SU-DHL-6 (cell line): ENCODE results near the gene FAM227B.
A peak's percentile ranks its signal among the peaks of the same experiment; 100 is the strongest.
"Not testable (repeated sequence)": the region's sequence is repeated elsewhere in the genome, so short reads cannot be mapped to it uniquely, and the experiment has no call there.

Source experiments
- H2AFZ ChIP-seq: fragments of 200-600 bp; sonication (generic); 2 replicates; pipeline ENCODE4 v1.6.1; 2014; ENCODE audit warnings: low read depth, mild to moderate bottlenecking, moderate library complexity, mixed read lengths, antibody characterized with exemption, low read length; ENCODE audit not compliant: severe bottlenecking
- H3F3A ChIP-seq: fragments of 200-600 bp; shearing (Covaris generic); 2 replicates; pipeline ENCODE4 v1.6.0; 2016; ENCODE audit warnings: antibody characterized with exemption, mild to moderate bottlenecking; ENCODE audit not compliant: insufficient read depth
- H3K27ac ChIP-seq: fragments of 200-600 bp; sonication (generic); 2 replicates; pipeline ENCODE4 v1.5.1; 2016; ENCODE audit warnings: low read depth, mild to moderate bottlenecking, low read length, moderate library complexity, mixed read lengths
- H3K27me3 ChIP-seq: fragments of 200-600 bp; sonication (generic), shearing (Covaris generic); 2 replicates; pipeline ENCODE4 v1.6.0; 2014; ENCODE audit warnings: mild to moderate bottlenecking, low read length
- H3K36me3 ChIP-seq: fragments of 200-600 bp; sonication (generic); 2 replicates; pipeline ENCODE4 v1.6.1; 2014; ENCODE audit warnings: mild to moderate bottlenecking, low read length, mixed read lengths
- H3K4me2 ChIP-seq: fragments of 300-600, 200-600 bp; shearing (Covaris generic), sonication (generic); 2 replicates; pipeline ENCODE4 v1.6.0; 2014; ENCODE audit warnings: low read length, low read depth, mild to moderate bottlenecking; ENCODE audit not compliant: poor library complexity, severe bottlenecking
- H3K4me3 ChIP-seq: fragments of 200-600 bp; sonication (generic); 2 replicates; pipeline ENCODE4 v1.5.1; 2014; ENCODE audit warnings: antibody characterized with exemption, low read length, mild to moderate bottlenecking, mixed read lengths; ENCODE audit not compliant: insufficient read depth, poor library complexity, severe bottlenecking
- H3K79me2 ChIP-seq: fragments of 200-600 bp; sonication (generic); 2 replicates; pipeline ENCODE4 v1.6.1; 2014; ENCODE audit warnings: mild to moderate bottlenecking, low read length, moderate library complexity; ENCODE audit not compliant: insufficient read depth
- H3K9ac ChIP-seq: fragments of 200-600 bp; sonication (generic); 2 replicates; pipeline ENCODE4 v1.7.0; 2014; ENCODE audit warnings: mild to moderate bottlenecking, low read length
- H3K9me2 ChIP-seq: fragments of 200-600 bp; sonication (generic); replicated peaks from 2 replicates; pipeline ENCODE4 v1.6.1; 2014; ENCODE audit warnings: low read length; ENCODE audit not compliant: insufficient read depth
- H3K9me3 ChIP-seq: fragments of 200-600 bp; sonication (generic); 2 replicates; pipeline ENCODE4 v1.6.1; 2014; ENCODE audit warnings: low read length, mixed read lengths; ENCODE audit not compliant: insufficient read depth
- H4K20me1 ChIP-seq: fragments of 200-600 bp; sonication (generic); 2 replicates; pipeline ENCODE4 v1.6.1; 2014; ENCODE audit warnings: low read depth, mild to moderate bottlenecking, antibody characterized with exemption, low read length, moderate library complexity, mixed read lengths
- CTCF ChIP-seq: fragments of 200-600 bp; sonication (generic); IDR thresholded peaks from one replicate; pipeline ENCODE4 v1.5.1; 2017; ENCODE audit warnings: antibody characterized with exemption, mild to moderate bottlenecking, low read length, moderate library complexity; ENCODE audit not compliant: insufficient read depth, poor library complexity, severe bottlenecking
- EZH2phosphoT487 ChIP-seq: fragments of 200-600 bp; sonication (generic), shearing (Covaris generic); conservative IDR thresholded peaks from 2 replicates; pipeline ENCODE4 v1.6.1; 2018; ENCODE audit warnings: mild to moderate bottlenecking, antibody characterized with exemption, low read length, moderate library complexity, mixed read lengths

FAM227B gene

GRCh38 chr15:49473031-49473430, 147.6 kb downstream of the FAM227B start:
- Histone ChIP-seq H3K4me3 (no peak overlapping the region), H2AFZ (no peak overlapping the region), H3F3A (no peaks in the 10 kb centered on the region), H3K27me3 (no peaks in the 10 kb centered on the region), H3K4me2 (no peak overlapping the region), H3K9me3 (no peaks in the 10 kb centered on the region), H4K20me1 (no peaks in the 10 kb centered on the region), H3K36me3 (no peaks in the 10 kb centered on the region), H3K9ac (no peak overlapping the region), H3K9me2 (no peaks in the 10 kb centered on the region), H3K27ac (no peak overlapping the region), H3K79me2 (no peaks in the 10 kb centered on the region)
- TF ChIP-seq EZH2phosphoT487 (no peak), CTCF (no peak)

GRCh38 chr15:49472338-49472737, 148.3 kb downstream of the FAM227B start:
- no peak for TF ChIP-seq CTCF
- TF ChIP-seq EZH2phosphoT487 = no peak
- no peak overlapping the region for H3K4me2 ChIP-seq
- no peaks in the 10 kb centered on the region for H3K27me3 ChIP-seq

GRCh38 chr15:49471733-49472132, 148.9 kb downstream of the FAM227B start:
- H2AFZ ChIP-seq = peak overlapping the region; percentile 60
- no peak overlapping the region for H3K4me2 ChIP-seq
- no peaks in the 10 kb centered on the region for H3K27me3 ChIP-seq
- H3K36me3 ChIP-seq = no peaks in the 10 kb centered on the region
- no peaks in the 10 kb centered on the region for H3K79me2 ChIP-seq
- H3K9me2 ChIP-seq = no peaks in the 10 kb centered on the region
- H3K9ac ChIP-seq = no peak overlapping the region
- no peaks in the 10 kb centered on the region for H3K9me3 ChIP-seq
- H4K20me1 ChIP-seq = no peaks in the 10 kb centered on the region
- no peak for TF ChIP-seq EZH2phosphoT487
- TF ChIP-seq CTCF = no peak
- no peaks in the 10 kb centered on the region for H3F3A ChIP-seq
- no peak overlapping the region for H3K4me3 ChIP-seq
- H3K27ac ChIP-seq = no peak overlapping the region

More at GRCh38 chr15:49472338-49472737, 148.3 kb downstream of the FAM227B start:
- H3K9me2 ChIP-seq = no peaks in the 10 kb centered on the region
- no peaks in the 10 kb centered on the region for H4K20me1 ChIP-seq
- no peaks in the 10 kb centered on the region for H3K79me2 ChIP-seq
- no peak overlapping the region for H3K9ac ChIP-seq
- no peaks in the 10 kb centered on the region for H3F3A ChIP-seq
- no peaks in the 10 kb centered on the region for H3K36me3 ChIP-seq
- H2AFZ ChIP-seq = no peak overlapping the region
- H3K9me3 ChIP-seq = no peaks in the 10 kb centered on the region
- H3K4me3 ChIP-seq = no peak overlapping the region
- H3K27ac ChIP-seq = no peak overlapping the region

- H3K4me3 ChIP-seq, H3K36me3 ChIP-seq, H3K9me3 ChIP-seq, H3K9ac ChIP-seq, H3K4me2 ChIP-seq, H3K9me2 ChIP-seq, H3F3A ChIP-seq, H3K27me3 ChIP-seq, H3K79me2 ChIP-seq, H3K27ac ChIP-seq, H4K20me1 ChIP-seq: not testable (repeated sequence)
- TF ChIP-seq CTCF = peak; percentile 42
- H2AFZ ChIP-seq = peak overlapping the region; percentile 60
These were observed 149.4 kb downstream of the FAM227B start for GRCh38 chr15:49471248-49471647.
